A673 (cell line): ENCODE measurements around the gene HES1.

Source experiments
- CTCF ChIP-seq: fragments of 300-800, 200-600 bp; sonication (generic); conservative IDR thresholded peaks from 2 replicates; pipeline ENCODE4 v1.5.1; 2017; ENCODE audit warnings: low read depth, mild to moderate bottlenecking, antibody characterized with exemption, low read length, moderate library complexity, mixed read lengths
- EZH2 ChIP-seq: fragments of 200-600 bp; sonication (generic); IDR thresholded peaks from 2 replicates; pipeline ENCODE4 v1.6.1; 2017; ENCODE audit warnings: borderline replicate concordance, low read depth, mild to moderate bottlenecking, mixed read lengths, antibody characterized with exemption, low read length; ENCODE audit not compliant: poor library complexity, severe bottlenecking

GRCh38 chr3:194091141-194091540 is 44.8 kb upstream of the HES1 start:
- TF ChIP-seq CTCF (no peak), EZH2 (no peak)
